Stimulated activated CD8-positive, alpha-beta memory T cell treated with anti-CD3 and anti-CD28 coated beads, Interleukin-12 subunit alpha, Interleukin-12 subunit beta, amount 100 ng/mL, for 1 hour (primary cell): ENCODE results near the gene ID1.
"Not testable (repeated sequence)": the region's sequence is repeated elsewhere in the genome, so short reads cannot be mapped to it uniquely, and the experiment has no call there.

Source experiments
- DNase-seq: peaks from one replicate; pipeline ENCODE4 v3.0.0-alpha.2; 2020; ENCODE audit warnings: low read depth

Gene ID1

GRCh38 chr20:31602779-31603441 lies 2.2 kb upstream of the ID1 start:
- peak; percentile 10 for DNase-seq

DNA sequence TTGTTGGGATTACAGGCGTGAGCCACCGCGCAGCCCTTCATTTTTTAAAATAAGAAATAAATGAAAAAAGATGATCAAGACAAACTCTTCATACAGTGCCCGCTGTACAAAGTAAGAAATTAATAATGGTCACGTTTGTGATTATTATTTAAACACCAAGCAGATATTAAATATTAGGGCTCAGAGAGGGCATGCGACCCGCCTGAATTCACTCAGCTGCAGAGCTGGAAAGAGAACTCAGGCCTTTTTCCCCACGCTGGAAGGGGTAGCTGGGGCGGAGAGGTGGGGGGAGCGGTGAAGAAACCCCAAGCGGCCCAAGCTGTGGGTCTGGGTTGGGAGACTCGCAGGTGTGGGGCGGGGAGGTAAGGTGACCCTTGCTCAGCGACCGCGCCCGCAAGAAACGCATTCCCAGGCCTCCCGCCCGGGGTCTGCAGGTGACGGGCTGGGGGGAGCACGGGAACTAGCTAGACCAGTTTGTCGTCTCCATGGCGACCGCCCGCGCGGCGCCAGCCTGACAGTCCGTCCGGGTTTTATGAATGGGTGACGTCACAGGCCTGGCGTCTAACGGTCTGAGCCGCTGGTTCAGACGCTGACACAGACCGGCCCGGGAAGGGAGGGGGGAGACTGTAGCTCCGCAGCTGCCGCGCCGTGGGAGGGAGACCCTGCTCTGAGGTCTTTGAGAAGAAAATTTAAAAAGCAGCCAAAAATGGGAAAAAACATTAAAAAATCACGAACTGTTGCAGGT lies 1.1 kb upstream of the ID1 start:
- DNase-seq = peak; percentile 50

GRCh38 chr20:31604567-31605030 lies 490 bp upstream of the ID1 start:
- DNase-seq = no peak

GRCh38 chr20:31605902-31606803 lies 1.1 kb downstream of the ID1 start:
- no peak for DNase-seq

DNA sequence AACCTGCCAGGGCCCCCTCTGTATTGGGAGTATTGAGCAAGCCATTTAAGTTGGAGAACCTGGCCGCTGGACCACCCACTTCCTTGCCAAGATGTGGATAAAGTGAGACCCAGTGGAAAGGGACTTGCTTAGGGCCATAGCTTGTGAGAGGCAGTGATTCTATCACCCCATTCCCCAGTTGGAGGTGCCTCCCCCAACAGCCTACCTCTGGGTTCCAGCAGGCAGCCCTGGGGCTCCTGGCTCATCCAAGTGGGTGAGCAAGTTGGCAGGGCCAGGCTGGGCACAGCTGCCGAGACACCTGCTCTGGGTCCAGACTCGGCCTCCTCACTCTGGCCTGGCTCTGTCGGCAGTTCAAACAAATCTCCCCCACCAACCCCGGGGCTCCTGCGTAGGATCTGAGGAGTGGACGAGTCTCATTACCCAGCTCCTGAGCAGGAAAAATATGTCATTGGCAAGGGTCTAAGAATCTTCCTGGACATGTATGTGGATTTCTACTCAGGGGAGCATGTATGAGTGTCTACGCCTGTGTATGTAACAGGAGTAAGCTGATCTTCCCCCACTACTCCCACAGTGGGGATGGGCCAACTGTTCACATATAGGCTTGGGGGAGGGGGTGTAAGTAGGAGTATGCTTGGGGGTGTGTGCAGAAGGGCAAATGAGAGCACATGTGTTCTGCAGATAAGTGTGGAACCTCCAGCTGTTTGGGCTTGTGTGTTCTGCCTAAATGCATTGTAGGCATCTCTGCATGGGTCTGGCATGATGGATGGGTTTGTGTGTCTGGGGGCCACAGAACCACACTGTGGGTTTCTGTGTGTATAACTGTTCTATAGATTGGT lies 1.9 kb downstream of the ID1 start:
- DNase-seq = no peak

DNA sequence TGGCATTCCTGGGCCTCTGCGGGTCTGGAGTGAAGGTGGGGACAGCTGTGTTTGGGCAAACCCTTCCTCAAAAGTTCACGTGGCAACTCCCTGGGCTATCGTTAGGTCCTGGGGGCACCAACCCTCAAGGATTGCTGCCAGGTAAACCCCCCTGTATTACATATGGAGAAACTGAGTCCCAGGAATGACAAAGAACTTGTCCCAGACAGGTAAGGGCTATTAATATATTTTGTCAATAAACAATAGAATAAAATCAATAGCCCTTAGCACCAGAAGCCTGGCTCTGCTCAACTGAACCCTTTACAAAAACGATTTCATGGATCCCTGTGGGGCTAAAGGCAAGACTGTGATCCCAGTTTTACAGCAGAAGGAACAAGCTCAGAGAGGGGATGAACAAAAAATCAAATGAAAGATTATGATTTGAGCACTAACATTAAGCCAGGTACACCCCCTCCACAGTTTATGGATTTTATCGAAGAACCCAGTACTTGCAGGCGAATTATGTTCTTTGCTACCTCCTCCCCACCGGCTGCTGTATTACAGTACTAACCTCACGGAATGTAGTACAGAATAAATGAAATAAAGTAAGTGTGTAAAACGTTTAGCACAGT lies 2.7 kb downstream of the ID1 start:
- no peak for DNase-seq

DNA sequence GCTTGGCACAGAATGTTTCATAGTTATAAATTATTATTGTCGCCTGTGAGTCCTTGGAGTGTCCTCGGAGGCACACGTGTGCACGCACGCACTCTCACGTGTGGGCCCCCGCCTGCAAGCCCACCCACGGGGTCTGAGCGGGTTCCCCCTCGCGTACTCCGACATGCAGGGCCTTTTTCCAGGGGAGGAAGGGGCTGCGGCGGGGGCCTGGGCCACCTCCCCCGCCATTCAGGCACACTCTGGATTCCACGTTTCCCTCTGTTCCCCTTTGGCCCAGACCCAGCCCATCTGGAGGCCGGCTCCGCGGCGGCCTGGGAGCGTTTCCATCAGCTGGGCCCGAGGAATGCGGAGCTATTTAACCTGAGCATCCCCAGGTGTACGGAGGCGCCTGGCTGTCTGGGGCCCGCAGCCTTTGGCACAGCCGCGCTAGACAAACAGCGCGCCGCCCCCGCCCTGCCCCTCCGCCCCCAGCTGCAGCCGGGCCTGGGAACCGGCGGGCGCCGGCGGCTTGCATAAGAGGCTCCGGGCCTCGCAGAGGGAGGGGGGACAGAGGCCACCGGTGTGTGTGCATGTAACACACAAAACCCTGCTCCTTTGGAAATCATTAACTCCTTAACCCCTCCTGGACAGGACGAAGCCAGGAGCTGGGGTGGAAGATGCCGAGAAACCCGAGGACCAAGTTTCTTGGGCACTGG lies 3.3 kb downstream of the ID1 start:
- DNase-seq = no peak

DNA sequence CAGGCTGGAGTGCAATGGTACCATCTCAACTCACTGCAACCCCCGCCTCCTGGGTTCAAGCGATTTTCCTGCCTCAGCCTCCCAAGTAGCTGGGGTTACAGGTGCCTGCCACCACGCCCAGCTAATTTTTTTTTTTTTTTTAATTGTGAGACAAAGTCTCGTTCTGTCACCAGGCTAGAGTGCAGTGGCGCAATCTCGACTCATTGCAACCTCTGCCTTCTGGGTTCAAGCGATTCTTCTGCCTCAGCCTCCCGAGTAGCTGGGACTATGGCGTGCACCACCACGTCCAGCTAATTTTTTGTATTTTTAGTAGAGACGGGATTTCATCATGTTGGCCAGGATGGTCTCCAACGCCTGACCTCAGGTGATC lies 7.2 kb downstream of the ID1 start:
- not testable (repeated sequence) for DNase-seq

GRCh38 chr20:31615416-31615815 lies 10.3 kb downstream of the ID1 start:
- no peak for DNase-seq

- DNase-seq = no peak
These were observed 12.5 kb downstream of the ID1 start for GRCh38 chr20:31617432-31618104.

DNA sequence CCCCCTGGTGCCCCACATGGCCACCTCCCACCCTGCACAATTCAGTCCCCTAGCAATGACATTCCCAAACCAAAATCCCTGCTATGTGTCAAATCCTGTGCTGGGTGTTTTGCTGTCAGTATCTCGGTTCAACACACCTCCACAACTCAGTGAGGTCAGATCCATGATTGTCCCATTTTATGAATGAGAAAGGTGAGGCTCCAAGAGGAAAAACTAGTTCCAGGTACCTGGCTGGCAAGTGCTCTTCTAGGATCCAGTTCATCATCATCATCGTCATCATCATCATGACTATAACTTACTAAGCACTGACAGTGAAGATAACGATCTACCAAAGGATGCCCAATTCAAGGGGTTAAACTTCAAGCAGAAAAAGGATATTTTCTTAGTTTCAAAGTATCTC lies 15.2 kb downstream of the ID1 start:
- no peak for DNase-seq

DNA sequence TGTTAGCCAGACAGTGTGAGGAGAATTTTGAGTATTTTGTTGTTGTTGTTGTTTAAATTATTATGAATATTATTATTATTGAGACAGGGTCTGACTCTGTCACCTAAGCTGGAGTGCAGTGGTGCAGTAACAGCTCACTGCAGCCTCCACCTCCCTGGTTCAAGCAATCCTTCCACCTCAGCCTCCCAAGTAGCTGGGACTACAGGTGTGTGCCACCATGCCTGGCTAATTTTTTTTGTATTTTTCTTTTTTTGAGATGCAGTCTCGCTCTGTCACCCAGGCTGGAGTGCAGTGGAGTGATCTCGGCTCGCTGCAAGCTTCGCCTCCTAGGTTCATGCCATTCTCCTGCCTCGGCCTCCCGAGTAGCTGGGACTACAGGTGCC lies 18.0 kb downstream of the ID1 start:
- not testable (repeated sequence) for DNase-seq

DNA sequence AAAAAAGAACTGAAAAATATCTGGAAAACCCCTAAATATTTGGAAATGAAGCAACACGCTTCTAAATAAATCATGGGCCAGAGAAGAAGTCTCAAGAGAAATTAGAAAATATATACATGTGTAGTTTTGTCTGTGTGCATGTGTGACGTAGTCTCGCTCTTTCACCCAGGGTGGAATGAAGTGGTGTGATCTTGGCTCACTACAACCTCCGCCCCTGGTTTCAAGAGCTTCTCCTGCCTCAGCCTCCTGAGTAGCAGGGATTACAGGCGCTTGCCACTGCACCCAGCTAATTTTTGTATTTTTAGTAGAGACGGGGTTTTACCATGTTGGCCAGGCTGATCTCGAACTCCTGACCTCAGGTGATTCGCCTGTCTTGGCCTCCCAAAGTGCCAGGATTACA lies 21.4 kb downstream of the ID1 start:
- DNase-seq = not testable (repeated sequence)

GRCh38 chr20:31628057-31628456 lies 23.0 kb downstream of the ID1 start:
- not testable (repeated sequence) for DNase-seq

GRCh38 chr20:31630187-31630790 lies 25.2 kb downstream of the ID1 start:
- DNase-seq = no peak

GRCh38 chr20:31632548-31633338 lies 27.7 kb downstream of the ID1 start:
- DNase-seq = no peak

- no peak for DNase-seq
These were observed 28.3 kb downstream of the ID1 start for GRCh38 chr20:31633339-31633914.

DNA sequence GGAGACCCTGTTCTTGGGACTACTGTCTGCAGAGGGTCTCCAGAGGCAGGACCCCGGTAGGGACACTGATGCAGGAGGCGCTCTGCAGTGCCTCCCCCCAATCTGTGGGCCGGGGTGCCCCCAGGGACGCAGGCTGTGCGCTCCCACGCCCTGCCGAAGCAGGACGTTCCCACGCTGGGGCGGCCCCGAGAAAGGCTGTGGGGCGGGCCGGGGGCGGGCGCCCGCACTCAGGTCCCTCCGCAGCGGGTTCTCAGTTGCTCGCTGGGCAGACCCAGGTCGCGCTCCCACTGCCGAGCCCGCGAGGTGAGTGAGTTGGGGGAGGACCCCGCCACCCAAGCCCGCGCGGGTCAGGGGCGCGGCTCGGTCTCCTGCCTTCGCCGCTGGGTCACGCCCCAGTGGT lies 32.6 kb downstream of the ID1 start, which contains the start of gene COX4I2:
COX4I2 (plus strand) TSS at position 253 of the 400 bp plus-strand sequence. CDS start 1,106 bp downstream, outside the sequence.
- DNase-seq = no peak
